Measurements from ENCODE around the gene RNF157.
A peak's percentile ranks its signal among the peaks of the same experiment; 100 is the strongest.

GRCh38 chr17:76279742-76280287 lies 39.5 kb upstream of the RNF157 start:
- TF ChIP-seq CTCF (IDR thresholded peaks at IDR 0.05) (peak; percentile 31; the same call in 1 of the 3 replicates), POLR2A (IDR thresholded peaks at IDR 0.05; ENCODE audit: low read length) (no peak), TP53 (CRISPR knock-in tag; IDR thresholded peaks at IDR 0.05) (no peak), CBX8 (IDR thresholded peaks at IDR 0.05) (no peak), RAD21 (conservative IDR thresholded peaks at IDR 0.05 in 1 of 2, IDR thresholded peaks at IDR 0.05 in 1 of 2) (no peak), JUNB (IDR thresholded peaks at IDR 0.05) (no peak), MAX (IDR thresholded peaks at IDR 0.05) (no peak), REST (IDR thresholded peaks at IDR 0.05) (no peak), BHLHE40 (IDR thresholded peaks at IDR 0.05; ENCODE audit: low read depth, low read length) (no peak), EP300 (IDR thresholded peaks at IDR 0.05) (no peak)
